Colonic mucosa (tissue), 4 donors: Measurements from ENCODE around the gene TRMT11. TPM values are rescaled to one million over a fixed set of nuclear protein-coding genes. Genes with fewer than 3 reads are reported as not detected.
"Not testable (repeated sequence)": the region's sequence is repeated elsewhere in the genome, so short reads cannot be mapped to it uniquely, and the experiment has no call there.

Experiments used
- DNase-seq: peaks from one replicate; pipeline ENCODE4 v3.0.0-alpha.2; 2020
- H3K27ac ChIP-seq: fragments of 200-600 bp; one replicate; pipeline ENCODE4 v1.8.0; 2021
- H3K27me3 ChIP-seq: fragments of 200-600 bp; one replicate; pipeline ENCODE4 v1.8.0; 2021
- H3K36me3 ChIP-seq: fragments of 200-600 bp; one replicate; pipeline ENCODE4 v1.8.0; 2021
- H3K4me1 ChIP-seq: fragments of 200-600 bp; one replicate; pipeline ENCODE4 v1.8.0; 2021; ENCODE audit warnings: mild to moderate bottlenecking
- H3K4me3 ChIP-seq: fragments of 200-600 bp; one replicate; pipeline ENCODE4 v1.8.0; 2021
- H3K9ac ChIP-seq, 2 donors: one replicate each; pipeline ENCODE4 v1.7.0; 2013; ENCODE audit warnings: control low read depth in 2 of 2, low read depth in 2 of 2, low read length in 2 of 2
- H3K9me3 ChIP-seq: fragments of 200-600 bp; one replicate; pipeline ENCODE4 v1.8.0; 2021
- CTCF ChIP-seq: fragments of 200-600 bp; IDR thresholded peaks from one replicate; pipeline ENCODE4 v1.8.0; 2022; ENCODE audit warnings: antibody characterized with exemption, mild to moderate bottlenecking
- intact Hi-C: fragments of 100-400 bp; cut with DNase I; formaldehyde crosslinking; loops from one replicate; pipeline ENCODE4 v1.14.1; 2022
- total RNA-seq, 2 donors: library from RNA; stranded (reverse); fragmentation: NEBNext Ultra II Directional in 1 of 2; extraction: Animal tissue kit (Norgen Biotek cat#: 25700) in 1 of 2; gene quantifications; one replicate each; pipeline ENCODE4 v1.2.1, GENCODE V29; 2021
- donor health status: healthy.
- donor health status: DM: no; HTN: no; CAD: no.
- donor health status: DM: no; HTN: no; CAD: no.

TRMT11 gene
- total RNA-seq, 2 donors from 2014 or later: 17.0 to 18.7 TPM

GRCh38 chr6:125948455-125948854, 37.9 kb upstream of the TRMT11 start:
- Histone ChIP-seq H3K4me3 (no peak overlapping the region), H3K27me3 (no peaks in the 10 kb centered on the region), H3K36me3 (no peaks in the 10 kb centered on the region), H3K9me3 (no peaks in the 10 kb centered on the region), H3K9ac (no peak overlapping the region), H3K27ac (no peak overlapping the region), H3K4me1 (peaks cover 2% of the 10 kb centered on the region)
- TF ChIP-seq CTCF: no peak
- intact Hi-C loops: loop anchor here (5.0 kb wide), 1 partner anchor 41 kb away; no protein-coding TSS in a partner anchor
- DNase-seq: no peak

- Histone ChIP-seq H3K27me3 (no peaks in the 10 kb centered on the region), H3K27ac (no peak overlapping the region), H3K36me3 (no peaks in the 10 kb centered on the region), H3K4me1 (no peaks in the 10 kb centered on the region), H3K4me3 (no peak overlapping the region), H3K9ac (no peak overlapping the region), H3K9me3 (no peaks in the 10 kb centered on the region)
- TF ChIP-seq CTCF: no peak
- intact Hi-C loops: loop anchor here (5.0 kb wide), 1 partner anchor 42 kb away; no protein-coding TSS in a partner anchor
- no peak for DNase-seq
Observed at GRCh38 chr6:125949069-125949468, 37.3 kb upstream of the TRMT11 start.

GRCh38 chr6:125950293-125950692, 36.0 kb upstream of the TRMT11 start:
- H3K27ac ChIP-seq: no peak overlapping the region

GRCh38 chr6:125950716-125951115, 35.6 kb upstream of the TRMT11 start:
- DNase-seq, H3K9me3 ChIP-seq, H3K4me3 ChIP-seq, H3K36me3 ChIP-seq, H3K27ac ChIP-seq, H3K4me1 ChIP-seq, H3K9ac ChIP-seq, H3K27me3 ChIP-seq: not testable (repeated sequence)
- intact Hi-C loops: loop anchor here (10.0 kb wide), 1 partner anchor 646 kb away; the partner anchor contains the start of gene HDDC2

More at GRCh38 chr6:125950293-125950692, 36.0 kb upstream of the TRMT11 start:
- Histone ChIP-seq H3K36me3 (no peaks in the 10 kb centered on the region), H3K4me3 (no peak overlapping the region), H3K9ac (no peak overlapping the region), H3K4me1 (no peaks in the 10 kb centered on the region), H3K9me3 (no peaks in the 10 kb centered on the region), H3K27me3 (no peaks in the 10 kb centered on the region)
- intact Hi-C loops: loop anchor here (10.0 kb wide), 1 partner anchor 645 kb away; the partner anchor contains the start of gene HDDC2
- no peak for TF ChIP-seq CTCF
- no peak for DNase-seq

- no peak for TF ChIP-seq CTCF
- H3K27ac ChIP-seq: no peak overlapping the region
- no peak overlapping the region for H3K4me3 ChIP-seq
- H3K36me3 ChIP-seq: no peaks in the 10 kb centered on the region
- no peak overlapping the region for H3K9ac ChIP-seq
- no peaks in the 10 kb centered on the region for H3K4me1 ChIP-seq
- H3K9me3 ChIP-seq: no peaks in the 10 kb centered on the region
- no peaks in the 10 kb centered on the region for H3K27me3 ChIP-seq
- no peak for DNase-seq
- intact Hi-C loops: loop anchor here (10.0 kb wide), 1 partner anchor 647 kb away; the partner anchor contains the start of gene HDDC2
Observed at GRCh38 chr6:125951323-125951722, 35.0 kb upstream of the TRMT11 start.

GRCh38 chr6:125952764-125953501, 33.4 kb upstream of the TRMT11 start:
- Histone ChIP-seq H3K4me1 (no peaks in the 10 kb centered on the region), H3K9ac (no peak overlapping the region), H3K4me3 (no peak overlapping the region), H3K27me3 (no peaks in the 10 kb centered on the region), H3K36me3 (no peaks in the 10 kb centered on the region), H3K9me3 (no peaks in the 10 kb centered on the region), H3K27ac (no peak overlapping the region)
- DNase-seq: no peak
- TF ChIP-seq CTCF: no peak
- intact Hi-C loops: loop anchor here (2.0 to 10.0 kb wide), 2 partner anchors 94 to 648 kb away; partner anchors contain the start of gene HDDC2
